Activated CD8-positive, alpha-beta memory T cell treated with anti-CD3 and anti-CD28 coated beads, Interleukin-2, amount 50 U/mL, for 1 hour (primary cell): ENCODE measurements around the gene CDT1.
"Not testable (repeated sequence)": the region's sequence is repeated elsewhere in the genome, so short reads cannot be mapped to it uniquely, and the experiment has no call there.

Experiments used
- DNase-seq: peaks from one replicate; pipeline ENCODE4 v3.0.0-alpha.2; 2020; ENCODE audit errors: extremely low read depth

CDT1 gene

DNA sequence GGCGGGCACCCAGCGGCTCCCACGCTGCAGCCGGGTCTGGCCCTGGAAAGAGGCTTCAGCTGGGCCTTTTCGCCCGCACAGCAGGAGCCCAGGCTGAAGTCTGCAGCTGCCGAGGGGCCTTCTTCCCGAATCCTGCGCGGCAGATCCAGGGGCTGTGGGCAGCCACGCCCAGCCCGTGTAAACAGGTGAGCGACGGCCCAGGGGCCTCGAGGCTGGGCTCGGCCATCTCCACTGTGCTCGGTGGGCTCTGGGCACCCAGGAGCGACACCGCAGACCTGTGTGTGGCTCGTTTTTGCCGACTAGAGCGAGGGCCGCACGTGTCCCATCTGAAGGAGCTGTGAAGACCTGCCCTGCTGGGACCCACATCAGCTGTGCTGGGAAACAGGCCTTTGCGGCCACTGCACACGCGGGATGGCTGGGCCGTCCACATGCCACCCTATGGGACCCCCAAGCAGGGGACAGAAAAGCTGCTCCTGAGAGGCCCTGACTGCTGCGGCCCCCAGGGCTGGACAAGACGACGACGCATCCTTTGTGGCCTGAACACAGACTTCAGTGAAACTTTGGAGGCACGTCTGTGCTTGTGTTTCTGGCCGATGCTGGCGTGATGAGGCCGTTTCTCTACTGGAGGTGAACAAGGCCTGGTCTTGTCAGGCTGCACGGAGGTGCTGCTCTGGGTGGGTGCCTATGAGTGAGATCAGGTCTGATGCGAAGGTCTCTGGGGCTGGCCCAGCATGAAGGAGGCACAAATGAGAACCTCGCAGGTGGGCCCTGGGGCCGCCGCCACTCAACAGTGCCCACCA, 13.3 kb downstream of the CDT1 start:
- no peak for DNase-seq

DNA sequence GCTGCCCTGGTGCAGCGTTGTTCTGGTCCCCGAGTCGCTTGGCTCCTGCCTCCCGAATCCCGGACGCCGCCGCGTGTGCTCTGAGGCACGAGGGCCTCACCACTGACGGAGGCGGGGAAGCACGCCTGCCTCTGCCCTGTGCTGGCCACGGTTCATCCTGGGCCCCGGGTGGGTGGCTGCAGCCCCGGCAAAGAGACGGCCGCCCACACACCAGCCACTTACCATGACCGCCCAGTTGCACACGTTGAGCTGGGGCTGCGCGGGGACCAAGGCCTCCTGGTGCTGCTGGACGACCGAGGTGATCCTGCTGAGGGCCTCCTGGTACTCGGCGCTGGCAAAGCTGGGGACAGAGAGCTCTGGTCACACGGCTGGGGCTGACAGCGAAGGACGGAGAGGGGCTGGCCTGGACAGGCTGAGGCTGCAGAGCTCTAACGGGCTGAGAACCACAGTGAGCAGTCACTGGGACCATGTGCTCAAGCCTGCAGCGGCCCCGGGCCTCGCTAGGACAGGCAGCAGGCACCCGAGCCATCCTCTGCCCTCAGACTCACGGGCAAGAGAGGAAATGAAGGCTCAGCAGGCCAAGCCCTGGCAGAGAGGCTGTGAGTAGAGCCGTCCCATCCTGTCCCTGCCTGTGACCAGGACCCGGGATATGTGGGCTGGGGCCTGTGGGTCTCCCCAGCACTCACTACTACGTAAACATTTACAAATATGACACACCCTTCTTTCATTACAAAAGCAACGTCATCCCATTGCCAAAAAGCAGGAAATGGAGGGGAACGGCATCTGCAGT, 14.4 kb downstream of the CDT1 start:
- no peak for DNase-seq

DNA sequence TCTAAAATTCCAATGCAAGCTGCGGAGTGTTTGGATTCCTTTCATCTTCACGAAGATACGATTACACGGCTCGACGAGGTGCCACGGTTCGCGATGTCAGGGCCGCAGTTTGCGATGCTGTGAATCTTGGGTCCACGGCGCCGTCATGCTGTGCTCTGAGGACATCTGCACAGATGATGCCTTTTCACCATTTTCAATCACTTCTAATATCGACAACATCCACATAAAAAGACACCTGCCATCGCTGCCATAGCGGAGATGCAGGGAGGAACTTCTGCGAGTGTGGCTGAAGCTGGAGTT, 14.9 kb downstream of the CDT1 start:
- DNase-seq = no peak

DNA sequence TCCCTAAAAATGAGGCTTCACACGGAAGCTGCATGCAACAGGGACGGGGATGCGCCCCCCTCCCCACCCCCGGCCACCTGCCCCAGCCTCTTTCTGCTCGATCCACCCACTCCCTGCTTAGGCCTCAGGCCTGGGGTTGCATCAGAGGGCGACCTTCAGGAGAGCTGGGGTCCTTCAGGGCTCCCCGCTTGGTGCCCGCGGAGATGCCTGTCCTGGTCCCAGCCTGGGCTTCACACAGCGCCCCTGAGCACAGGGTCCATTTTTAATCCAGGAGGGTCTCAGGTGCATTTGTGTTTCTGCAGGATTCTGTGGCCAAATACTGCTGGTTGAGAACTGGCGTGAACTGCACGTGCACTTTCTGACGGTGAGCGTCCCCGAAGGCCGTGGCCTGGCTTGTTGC, 15.5 kb downstream of the CDT1 start:
- DNase-seq = no peak

DNA sequence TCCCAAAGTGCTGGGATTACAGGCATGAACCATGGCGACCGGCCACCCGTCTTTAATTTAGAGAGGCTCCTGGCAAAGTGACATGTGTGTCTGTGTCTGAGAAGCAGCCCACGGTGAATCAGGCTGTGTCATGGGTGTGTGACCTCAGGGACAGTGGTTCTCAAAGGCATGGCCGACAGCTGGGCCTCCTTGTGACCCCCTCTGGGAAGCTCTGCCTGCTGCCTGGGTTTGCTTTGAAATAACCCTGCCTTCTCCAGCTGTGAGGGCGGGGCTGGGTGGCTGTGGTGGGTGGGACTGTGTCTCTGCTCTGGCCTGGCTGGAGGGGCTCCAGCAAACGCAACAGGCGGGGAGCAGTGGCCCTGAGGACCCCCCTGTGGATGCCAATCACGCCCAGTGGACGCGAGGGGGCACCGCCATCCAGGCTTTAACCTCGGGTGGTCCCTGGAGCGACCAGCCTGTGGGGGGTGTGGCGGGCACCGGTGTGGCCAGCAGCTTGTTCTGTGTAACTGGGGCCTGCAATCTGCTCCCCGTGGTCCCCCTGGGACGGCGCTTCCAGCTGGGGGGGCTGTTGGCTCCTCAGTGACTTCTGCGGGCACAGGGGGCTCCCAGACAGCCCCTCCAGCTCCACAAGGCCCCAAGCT, 16.9 kb downstream of the CDT1 start:
- DNase-seq = no peak

DNA sequence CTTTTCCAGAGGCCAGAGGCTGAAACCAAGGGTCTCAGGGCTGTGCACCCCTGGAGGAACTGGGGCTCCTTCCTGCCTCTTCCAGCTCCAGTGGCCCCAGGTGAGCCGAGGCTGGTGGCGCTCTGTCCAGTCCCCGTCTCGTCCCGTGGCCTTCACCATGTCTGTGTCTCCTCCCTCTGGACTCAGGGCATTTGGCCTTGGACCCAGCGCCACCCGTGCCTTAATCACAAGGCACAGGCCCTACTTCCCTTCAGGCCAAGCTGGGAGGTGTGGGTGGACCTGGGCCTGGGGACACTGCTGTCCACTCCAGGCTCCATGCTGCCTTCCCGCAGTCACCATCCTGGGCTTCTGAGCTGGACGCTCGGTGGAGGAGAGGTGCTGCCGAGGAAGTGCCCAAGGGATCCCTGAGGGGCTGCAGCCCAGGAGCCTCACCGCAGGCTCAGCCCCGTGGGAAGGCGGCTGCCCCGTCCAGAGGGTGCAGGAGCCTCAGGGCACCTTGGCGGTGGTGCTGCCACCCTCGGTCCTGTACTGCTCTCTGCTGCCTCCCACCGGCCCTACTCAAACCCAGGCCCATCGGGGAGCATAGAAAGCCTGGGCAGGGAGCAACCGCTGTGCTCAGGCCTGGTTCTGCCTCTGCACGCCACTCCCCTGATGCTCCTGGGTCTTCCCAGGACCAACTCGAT, 17.7 kb downstream of the CDT1 start:
- no peak for DNase-seq

DNA sequence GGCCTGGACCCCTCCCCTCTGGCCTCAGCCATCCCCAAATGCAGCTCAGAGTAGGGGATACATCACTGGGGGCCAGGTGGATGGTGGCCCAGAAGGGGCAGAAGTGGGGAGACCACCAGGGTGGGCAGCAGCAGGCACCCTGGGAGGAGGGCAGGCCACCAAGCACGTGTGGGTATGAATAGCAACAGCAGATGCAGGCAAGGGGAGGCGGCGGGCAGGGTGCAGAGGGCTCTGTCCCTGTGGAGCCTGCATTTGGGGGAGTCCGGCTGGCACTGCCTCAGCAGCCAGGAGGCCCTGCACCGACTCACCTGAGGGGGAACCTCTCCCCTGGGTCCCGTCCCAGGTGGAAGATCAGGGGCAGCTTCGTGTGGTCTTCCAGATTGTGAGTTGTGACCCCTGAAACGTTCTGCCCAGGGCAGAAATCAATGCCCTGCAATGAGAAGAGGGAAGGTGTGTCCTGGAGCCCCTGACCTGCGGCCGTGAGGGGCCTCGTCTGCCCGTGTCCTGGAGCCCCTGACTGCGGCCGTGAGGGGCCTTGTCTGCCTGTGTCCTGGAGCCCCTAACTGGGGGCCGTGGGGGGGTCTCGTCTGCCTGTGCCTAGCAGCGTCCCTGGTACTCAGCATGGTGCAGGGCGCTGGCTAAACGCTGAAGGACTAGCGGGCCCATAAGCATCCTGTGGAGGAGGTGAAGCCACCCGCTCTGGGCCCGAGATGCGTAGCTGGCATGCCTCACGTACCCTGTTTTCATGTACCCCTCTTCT, 18.9 kb downstream of the CDT1 start:
- no peak for DNase-seq

DNA sequence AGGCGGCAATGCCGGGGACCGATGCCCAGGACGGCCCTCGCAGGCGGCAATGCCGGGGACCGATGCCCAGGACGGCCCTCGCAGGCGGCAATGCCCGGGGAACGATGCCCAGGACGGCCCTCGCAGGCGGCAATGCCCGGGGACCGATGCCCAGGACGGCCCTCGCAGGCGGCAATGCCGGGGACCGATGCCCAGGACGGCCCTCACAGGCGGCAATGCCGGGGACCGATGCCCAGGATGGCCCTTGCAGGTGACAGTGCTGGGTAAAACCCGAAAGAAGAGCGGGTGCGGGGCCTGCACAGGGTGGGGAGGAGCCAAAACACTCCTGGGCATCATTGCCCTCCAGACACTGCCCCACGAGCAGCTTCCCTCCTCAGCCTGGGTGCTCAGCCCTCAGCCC, 20.1 kb downstream of the CDT1 start:
- DNase-seq = not testable (repeated sequence)

GRCh38 chr16:88824256-88825077, 20.9 kb downstream of the CDT1 start:
- no peak for DNase-seq

DNA sequence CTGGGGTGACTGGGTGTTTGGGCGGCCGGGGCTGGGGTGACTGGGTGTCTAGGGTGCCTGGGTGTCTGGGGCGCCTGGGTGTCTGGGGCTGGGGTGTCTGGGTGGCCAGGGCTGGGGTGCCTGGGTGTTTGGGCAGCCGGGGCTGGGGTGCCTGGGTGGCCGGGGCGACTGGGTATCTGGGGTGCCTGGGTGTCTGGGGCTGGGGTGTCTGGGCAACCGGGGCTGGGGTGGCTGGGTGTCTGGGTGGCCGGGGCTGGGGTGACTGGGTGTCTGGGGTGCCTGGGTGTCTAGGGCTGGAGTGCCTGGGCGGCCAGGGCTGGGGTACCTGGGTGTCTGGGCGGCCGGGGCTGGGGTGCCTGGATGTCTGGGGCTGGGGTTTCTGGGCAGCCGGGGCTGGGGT, 21.6 kb downstream of the CDT1 start:
- no peak for DNase-seq

GRCh38 chr16:88826070-88826840, 22.7 kb downstream of the CDT1 start:
- no peak for DNase-seq

- no peak for DNase-seq
These were observed 24.1 kb downstream of the CDT1 start for GRCh38 chr16:88827727-88828126.

DNA sequence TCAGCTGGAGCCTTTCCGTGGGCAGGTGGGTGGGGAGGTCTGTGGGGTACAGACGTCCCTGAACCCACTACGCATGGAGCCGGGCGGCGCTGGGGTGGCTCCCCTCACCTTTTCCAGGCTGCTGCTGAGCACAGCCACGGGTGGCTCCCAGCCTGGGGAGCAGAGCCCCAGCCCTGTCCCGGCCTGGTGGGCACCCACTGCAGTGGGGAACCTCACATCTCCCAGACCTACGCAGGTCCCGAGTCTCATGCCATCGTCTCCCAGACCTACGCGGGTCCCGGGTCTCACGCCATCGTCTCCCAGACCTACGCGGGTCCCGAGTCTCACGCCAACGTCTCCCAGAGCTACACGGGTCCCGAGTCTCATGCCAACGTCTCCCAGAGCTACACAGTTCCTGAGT, 25.1 kb downstream of the CDT1 start:
- DNase-seq = no peak

DNA sequence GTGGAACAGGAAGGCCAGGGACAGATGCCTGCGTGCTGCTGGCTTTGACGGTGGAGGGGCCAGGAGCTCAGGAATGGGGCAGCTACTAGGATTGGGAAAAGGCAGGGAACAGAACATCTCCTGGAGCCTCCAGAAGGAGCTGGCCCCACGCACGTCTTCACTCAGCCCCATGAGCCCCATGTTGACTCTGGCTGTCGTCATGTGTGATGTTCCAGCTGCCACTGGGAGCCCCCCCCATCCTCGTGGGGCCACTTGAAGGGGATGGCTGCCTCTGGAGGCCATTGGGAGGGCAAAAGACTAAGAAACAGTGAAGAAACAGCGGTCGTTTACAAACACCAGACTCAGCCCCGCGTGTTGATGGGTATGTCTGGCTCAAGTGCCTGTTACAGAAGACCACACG, 26.7 kb downstream of the CDT1 start:
- no peak for DNase-seq

GRCh38 chr16:88830783-88831182, 27.2 kb downstream of the CDT1 start:
- DNase-seq = no peak

DNA sequence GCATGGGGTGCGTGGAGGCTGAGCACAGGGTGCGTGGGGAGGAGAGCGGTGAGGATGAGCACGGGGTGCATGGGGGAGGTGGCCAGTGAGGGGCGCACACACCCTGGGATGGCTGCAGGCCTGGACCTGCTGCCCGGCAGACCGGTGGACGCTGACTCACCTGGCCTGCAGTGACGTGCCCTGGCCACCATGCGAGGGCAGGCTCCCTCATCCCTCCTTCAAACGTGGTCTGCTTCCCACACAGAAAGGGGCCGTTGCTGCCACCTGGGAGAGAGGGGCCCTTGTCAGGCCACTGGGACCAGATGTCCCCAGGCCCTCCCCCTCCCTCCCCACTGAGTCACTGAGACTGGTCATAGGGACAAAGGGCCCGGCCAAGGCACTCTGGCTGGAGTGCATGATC, 28.2 kb downstream of the CDT1 start:
- DNase-seq = no peak

GRCh38 chr16:88833086-88833485, 29.5 kb downstream of the CDT1 start:
- no peak for DNase-seq

DNA sequence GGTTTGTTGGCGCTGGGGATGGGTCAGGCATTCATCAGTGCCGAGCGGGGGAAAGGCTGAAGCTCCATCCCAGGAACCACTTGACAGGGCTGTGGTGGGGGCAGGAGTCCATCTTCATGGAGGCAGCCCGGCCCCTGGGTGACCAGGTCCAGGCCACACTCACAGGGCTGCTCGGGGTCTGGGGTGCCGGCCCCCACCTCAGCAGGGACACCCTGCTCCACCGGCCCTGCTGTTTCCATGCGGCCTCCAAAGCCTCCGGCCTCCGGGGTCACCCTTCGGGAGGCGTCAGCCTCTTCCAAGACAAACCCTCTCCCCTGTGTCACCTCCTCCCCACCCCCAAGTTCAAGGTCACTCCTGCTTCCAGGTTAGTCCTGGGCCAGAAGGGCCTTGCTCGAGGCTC, 31.1 kb downstream of the CDT1 start:
- no peak for DNase-seq

DNA sequence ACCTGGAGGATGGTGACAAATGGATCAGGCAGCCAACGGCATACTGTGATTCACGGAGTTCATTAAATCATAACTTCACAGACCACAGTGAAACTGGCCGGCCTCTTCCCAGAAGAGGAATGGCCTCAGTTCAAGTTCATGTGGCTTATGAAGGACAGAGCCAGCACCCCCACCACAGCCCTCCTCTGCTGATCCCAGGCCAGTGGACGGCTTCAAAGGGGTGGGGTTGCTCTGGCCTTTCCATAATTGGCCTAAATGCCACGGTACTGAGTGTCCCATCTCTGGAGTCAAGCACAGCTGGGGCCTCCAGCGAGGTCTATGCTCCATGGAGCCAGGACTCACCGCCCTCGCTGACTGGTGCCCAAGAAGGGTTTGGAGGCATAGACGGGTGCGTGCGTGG, 31.8 kb downstream of the CDT1 start:
- no peak for DNase-seq

DNA sequence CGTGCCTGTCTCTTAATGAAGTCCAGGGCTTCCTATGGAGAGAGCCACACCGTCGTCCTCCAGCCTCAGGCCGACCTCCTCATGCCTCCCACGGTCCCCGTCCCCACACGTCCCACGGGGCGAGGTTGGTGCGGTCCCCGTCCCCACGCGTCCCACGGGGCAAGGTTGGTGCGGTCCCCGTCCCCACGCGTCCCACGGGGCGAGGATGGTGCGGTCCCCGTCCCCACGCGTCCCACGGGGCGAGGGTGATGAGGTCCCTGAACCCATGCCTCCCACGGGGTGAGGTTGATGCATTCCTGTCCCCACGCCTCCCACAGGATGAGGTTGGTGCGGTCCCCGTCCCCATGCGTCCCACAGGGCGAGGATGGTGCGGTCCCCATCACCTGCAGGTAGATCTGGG, 32.2 kb downstream of the CDT1 start:
- DNase-seq = no peak
